IPS-11a (cell line): ENCODE data around the gene SLC24A2.
"Not testable (repeated sequence)": the region's sequence is repeated elsewhere in the genome, so short reads cannot be mapped to it uniquely, and the experiment has no call there.

Source experiments
- H3K4me3 ChIP-seq: one replicate; pipeline ENCODE4 v1.5.1; 2013; ENCODE audit warnings: low read depth, low read length, control low read depth

Gene SLC24A2

DNA sequence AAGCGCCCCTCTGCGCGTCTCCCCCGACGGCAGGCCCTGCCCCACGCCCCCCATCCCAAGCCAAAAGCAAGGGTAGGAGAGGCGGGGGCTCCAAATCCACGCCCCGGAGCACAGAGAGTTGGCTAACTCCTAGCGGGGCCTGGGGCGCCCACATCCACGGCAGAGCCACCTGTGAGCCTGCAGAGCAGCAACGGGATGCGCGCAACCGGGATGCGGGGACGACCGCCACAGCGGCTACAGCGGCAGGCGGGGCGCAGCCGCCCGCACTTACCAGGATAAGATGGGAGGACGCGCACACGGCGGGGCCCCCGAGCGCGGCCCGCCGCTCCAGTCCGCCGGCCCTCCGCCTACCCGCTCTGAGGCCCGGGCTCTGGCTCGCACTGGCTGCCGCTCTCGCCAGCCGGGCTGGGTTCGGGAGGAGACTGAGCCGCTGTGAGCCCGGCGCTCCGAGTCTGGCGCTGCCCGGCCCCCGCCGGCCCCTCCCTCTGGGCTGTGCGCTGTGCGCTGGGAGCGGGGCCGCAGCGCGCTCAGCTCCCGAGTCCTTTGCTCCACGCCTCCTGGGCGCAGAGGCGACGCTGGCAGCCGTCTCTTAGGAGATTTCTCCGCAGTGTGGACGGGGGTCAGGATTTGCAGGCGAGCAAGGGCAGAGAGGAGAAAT lies at the start of gene SLC24A2:
TSS of gene SLC24A2 (minus strand) at position 424 of the 658 bp plus-strand sequence.
- H3K4me3 ChIP-seq: peak within 1 kb of the TSS; percentile 56

DNA sequence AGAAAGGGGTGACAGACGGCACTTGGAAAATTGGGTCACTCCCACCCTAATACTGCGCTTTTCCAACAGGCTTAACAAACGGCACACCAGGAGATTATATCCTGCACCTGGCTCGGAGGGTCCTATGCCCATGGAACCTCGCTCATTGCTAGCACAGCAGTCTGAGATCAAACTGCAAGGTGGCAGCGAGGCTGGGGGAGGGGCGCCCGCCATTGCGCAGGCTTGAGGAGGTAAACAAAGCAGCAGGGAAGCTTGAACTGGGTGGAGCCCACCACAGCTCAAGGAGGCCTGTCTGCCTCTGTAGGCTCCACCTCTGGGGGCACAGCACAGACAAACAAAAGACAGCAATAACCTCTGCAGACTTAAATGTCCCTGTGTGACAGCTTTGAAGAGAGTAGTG lies 44.5 kb upstream of the SLC24A2 start:
- H3K4me3 ChIP-seq: not testable (repeated sequence)

DNA sequence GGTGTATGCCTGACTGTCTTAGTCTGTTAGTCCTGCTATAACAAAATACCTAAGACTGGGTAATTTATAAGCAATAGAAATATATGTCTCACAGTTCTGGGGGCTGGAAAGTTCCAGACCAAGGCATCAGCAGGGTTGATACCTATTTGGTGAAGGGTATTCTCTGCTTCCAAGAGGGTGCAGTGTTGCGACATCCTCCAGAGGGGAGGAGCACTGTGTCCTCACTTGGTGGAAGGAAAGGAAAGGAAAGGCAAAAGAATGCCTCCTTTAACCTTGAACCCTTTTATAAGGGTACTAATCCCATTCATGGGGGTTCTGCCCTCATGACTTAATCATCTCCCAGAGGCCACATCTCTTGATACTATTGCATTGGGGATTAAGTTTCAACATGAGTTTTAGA lies 42.0 kb upstream of the SLC24A2 start:
- no peak overlapping the region for H3K4me3 ChIP-seq

DNA sequence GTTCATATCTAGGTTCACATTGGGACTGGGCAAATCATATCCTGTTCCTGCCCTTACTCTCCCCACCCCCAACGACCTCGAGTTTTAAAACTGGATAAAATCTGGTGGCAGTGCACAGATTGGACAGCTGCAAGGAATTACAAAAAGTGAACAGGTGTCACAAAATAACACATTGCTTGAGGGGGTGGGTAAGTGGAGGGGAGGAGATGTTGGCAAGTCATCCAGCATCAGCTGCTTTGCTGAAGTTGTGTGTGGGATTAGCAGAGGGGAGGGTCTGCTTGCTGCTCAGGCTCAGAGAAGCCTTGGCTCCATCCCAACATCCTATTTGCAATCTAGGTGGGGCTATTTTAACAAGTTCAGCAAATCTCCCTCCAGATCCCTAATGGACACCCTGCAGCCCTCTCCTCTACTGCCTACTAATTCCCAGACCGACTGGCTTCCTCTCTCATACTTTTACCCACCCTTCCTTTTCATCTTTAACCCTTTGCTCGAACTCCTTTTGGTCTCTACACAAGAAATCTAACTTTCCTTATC lies 39.8 kb upstream of the SLC24A2 start:
- H3K4me3 ChIP-seq: no peak overlapping the region

DNA sequence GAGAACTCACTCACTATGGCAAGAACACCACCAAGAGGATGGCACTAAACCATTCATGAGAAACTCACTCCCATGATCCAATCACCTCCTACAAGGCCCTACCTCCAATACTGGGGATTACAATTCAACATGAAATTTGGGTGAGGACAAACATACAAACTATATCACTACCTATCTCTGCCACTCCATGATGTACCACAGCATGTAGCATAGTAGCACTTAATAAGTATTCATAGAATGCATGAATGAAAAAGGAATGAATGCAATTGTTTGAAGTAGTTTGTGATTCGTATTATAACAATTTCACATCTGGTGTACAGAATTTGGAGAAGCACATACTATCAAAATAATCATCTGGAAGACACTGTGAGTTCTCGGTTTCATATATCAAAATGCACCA lies 27.9 kb upstream of the SLC24A2 start:
- H3K4me3 ChIP-seq: no peak overlapping the region

DNA sequence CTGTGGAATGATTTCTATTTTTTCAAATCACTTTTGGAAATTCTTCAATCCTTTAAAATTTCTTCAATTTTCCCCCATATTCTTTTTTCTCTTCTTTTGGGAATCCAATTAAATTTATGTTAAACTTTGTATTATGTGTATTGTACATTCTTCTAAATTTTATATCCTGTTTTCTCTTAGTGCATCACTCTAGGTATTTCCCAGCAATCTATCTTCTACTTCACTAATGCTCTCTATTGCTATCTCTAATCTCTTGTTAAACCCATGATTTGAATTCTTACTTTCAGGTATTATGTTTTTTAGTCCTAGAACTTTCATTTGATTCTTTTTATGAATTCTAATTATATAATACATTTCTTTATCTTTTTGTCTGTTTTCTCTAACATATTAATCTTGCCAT lies 23.4 kb upstream of the SLC24A2 start:
- H3K4me3 ChIP-seq: no peak overlapping the region

DNA sequence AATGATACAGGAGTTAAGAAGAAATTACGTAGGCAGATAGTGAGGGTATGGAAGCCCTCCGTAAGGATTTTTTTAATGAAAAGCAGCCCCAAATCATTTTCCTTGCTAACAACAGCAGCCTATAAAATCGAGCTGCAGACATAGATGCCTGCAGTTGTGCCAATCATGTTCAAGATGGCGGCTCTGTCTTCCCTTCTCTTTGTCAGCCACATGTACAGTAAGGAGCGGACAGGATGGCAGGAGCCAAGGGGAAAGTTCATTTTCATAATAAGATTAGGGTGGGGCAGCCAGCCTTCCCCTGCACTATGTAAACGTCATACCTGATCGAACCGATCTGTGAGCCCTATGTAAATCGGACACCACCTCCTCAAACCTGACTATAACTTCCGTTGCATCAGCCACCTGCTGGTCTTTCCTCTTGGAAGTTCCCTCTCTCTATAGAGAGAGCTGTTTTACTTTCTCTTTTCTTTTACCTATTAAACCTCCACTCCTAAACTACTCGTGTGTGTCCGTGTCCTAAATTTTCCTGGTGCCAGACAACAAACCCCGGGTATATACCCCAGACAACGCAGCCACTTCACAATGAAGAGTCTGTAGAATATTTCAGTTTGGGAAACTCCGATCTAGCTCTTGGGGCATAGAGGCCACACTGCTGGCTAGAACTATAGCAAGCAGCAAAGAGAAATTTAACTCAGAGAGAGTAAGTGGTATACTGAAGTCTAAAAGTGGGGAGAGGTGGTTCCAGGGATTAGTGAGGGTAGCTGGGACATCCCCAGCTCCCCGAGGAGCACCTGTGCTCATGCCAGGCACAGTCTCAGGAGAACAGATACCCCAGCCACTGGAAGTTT lies 20.8 kb upstream of the SLC24A2 start:
- H3K4me3 ChIP-seq: no peak overlapping the region

DNA sequence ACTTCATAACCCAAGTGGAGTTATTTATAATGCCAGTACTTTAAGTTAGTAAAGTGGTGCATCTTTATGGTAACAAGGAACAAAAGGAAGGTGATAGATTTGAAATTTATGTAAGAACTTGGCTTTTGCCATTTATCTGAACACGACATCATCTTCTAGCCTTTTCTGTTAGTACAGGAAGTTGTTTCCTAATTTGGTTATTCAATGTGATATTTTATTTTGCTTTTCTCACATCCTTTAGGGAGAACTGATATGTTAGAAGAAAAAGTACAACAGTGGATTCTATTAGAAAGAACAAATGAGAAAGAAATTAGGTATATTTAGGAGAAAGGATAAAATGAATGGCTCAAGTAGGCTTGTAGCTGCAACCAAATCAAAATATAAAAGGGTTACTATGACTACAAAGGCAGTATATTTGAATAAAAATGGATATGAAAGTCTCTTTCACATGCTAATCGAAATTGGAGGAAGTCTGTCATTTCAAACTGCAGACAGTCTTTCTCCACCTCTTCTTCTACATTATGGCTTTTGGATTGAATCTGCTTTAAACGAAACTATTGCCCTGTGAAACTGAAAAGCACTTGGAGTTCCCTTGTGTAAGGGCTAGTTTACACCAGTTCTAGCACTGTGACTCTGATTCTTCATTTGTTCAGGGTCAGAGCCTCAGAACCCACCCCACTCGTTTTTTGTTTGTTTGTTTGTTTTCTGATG lies 18.5 kb upstream of the SLC24A2 start:
- H3K4me3 ChIP-seq: no peak overlapping the region

DNA sequence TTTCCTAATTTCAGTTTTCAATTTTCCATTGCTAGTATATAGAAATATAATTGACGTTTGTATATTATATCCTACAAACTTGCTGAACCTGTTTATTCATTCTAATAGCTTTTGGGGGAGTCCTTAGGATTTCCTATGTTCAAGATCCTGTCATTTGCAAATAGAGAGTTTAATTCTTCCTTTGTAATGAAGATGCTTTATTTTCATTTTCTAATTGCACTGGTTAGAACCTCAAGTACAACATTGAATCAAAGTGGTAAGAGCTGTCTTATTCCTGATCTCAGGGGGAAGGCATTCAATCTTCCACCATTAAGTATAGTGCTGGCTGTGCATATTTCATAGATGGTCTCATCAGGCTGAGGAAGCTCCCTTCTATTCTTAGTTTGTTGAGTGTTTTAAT lies 15.6 kb upstream of the SLC24A2 start:
- no peak overlapping the region for H3K4me3 ChIP-seq

DNA sequence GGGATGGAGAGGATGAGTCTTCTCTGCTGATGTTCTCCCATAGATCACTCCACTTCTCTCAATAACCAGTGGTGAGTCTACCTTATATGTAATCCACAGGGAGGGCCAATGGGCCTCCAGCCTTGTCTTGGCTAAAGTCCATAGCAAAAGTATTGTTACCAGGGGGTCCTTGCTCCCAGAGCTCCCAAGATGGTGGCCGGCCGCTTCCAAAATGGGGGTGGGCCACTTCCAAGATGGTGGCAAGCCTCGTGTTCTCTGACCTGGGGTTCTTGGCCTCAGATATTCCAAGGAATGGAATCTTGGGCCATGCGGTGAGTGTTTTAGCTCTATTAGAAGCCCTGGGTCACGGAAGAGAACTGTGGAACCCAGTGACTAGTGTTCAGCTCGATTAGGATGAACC lies 12.0 kb upstream of the SLC24A2 start:
- H3K4me3 ChIP-seq: no peak overlapping the region

DNA sequence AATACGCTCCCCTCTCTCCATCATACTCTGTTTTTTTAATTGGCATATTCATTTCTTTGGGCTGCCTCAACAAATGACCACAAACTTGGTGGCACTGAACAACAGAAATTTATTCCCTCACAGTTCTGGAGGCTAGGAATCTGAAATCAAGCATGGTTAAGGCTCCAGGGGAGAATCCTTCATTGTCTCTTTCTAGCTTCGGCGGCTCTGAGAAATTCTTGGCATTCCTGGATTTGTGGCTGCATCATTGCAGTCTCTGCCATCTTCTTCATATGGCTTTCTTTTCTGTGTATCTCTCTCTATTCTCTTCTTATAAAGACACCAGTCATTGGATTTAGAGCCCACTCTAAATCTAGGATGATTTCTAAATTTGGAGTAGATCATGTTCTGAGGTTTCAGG lies 10.9 kb upstream of the SLC24A2 start:
- H3K4me3 ChIP-seq: no peak overlapping the region

DNA sequence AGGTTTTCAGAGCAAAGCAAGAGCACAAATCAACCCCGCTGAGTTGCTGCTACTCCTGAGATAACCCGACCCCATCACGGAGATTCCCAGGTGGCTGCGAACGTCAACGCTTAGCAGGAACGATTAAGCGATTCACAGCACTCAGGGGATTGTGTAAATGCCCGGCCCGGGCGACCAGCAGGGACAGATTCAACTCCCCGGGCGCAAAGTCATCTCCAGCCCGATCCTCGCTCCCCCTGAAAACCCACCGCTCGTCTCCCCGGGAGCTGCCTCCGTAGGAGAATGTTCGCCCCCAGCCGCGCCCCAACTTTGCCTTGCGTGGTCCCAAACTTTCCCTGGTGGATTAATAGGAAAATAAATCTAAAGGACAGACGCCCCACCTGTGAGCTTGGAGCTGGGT lies 685 bp downstream of the SLC24A2 start:
- H3K4me3 ChIP-seq: peak overlapping the region; percentile 56

DNA sequence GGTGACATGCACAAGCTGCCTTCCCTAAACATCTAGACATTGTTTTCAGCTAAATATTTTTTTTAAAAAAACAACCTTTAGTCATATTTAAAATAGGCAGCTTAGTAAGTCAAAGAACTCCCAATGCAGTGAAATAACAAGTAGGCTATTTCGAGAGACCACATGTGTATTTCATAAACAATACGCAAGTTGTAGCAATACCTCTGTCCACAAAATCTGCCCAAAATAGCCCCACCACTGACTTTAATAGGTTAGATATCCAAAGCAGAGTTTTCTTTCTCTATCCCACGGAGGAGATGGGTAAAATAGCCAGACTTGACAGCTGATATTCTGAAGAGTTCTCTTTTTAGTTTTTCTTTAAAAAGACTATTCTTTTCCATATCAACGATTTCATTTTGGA lies 1.2 kb downstream of the SLC24A2 start:
- H3K4me3 ChIP-seq: peak overlapping the region; percentile 56

DNA sequence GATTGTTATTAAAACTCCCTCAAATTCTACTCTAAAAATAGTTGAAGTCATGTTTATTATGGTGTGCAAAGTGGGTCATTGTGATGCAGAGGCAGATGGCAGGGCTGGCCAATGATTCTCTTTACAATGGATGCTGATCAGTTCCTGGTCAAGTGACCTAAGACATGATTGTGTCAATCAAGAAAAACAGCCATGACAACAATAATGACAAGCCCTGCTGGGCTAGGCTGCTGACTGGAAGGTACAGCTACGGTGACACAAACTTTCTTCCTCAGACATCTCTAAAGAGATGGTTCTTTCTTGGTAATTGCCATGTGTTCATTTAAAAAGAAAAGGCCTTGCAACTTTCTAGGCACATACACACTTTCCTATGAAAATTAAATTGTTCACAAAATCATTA lies 3.6 kb downstream of the SLC24A2 start:
- no peak overlapping the region for H3K4me3 ChIP-seq

DNA sequence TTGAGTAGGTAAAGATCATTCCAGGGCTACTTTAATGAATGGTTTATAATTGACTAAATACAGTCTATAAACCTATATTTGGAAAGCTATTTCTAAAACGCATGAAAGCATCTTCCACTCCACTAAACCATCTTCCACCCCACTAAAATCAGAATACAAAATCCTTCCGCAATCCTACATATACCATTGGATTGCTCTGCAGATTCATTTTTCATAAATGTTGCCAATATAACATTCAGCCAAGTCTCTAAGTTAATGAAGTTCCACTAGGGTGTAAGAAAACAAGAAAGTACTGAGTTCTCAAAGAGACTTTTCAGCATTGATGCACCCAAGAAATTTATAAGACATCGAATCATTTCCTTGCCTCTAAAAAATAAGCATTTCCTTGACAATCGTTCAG lies 4.7 kb downstream of the SLC24A2 start:
- H3K4me3 ChIP-seq: no peak overlapping the region

DNA sequence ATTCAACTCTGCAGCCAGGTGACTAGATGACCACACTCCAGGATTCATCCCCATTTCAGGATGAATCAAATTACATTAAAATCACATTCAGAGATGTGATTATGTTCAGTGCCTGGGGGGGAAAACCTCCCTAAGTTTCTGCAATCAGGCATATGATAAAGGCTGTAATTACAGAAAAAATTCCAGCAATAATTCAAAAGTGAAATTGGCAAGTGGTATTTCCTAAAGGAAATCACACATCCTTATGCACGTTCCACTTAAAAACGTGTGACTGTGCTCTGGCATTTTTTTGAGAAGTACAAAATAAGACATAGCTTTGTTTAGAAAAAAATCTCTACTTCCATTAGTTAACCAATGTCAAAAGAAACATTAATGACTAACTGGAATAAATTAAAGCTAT lies 5.3 kb downstream of the SLC24A2 start:
- no peak overlapping the region for H3K4me3 ChIP-seq

DNA sequence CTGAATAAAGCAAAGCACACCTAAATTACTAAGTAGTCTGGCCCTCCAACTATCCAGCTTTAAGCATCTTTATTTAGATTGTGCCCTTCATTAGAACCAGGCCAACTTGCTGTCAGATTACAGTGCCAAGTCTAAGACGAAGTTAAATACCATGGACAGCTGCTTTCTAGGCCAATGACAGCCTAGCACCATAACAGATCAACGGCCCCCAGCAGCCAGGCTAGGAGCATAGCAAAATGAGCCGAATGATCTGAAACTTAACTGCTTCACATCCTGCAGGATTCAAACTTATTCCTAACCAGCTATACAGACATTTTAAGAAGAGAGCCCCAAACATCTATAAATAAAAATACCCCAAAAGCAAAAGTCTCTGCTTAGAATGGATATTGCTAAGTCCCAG lies 6.8 kb downstream of the SLC24A2 start:
- H3K4me3 ChIP-seq: no peak overlapping the region

DNA sequence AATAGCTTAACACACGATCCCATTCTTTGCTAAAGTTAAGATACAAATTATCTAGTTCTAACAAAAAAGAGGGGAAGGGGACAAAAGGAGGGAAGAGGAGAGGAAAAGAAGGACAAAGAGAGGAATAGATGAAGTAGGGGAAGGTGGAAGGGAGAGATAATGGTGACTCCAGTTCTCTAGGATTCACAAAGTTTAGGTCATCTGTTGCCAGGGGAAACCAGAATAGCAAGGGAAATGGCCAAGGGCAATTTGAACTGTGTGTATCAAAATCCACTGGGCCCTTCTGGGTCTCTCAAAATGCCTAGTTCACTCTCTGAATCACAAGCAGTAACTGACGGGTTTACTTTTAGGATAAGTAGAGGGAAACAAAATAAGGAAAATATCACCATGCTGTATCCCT lies 7.6 kb downstream of the SLC24A2 start:
- H3K4me3 ChIP-seq: no peak overlapping the region

DNA sequence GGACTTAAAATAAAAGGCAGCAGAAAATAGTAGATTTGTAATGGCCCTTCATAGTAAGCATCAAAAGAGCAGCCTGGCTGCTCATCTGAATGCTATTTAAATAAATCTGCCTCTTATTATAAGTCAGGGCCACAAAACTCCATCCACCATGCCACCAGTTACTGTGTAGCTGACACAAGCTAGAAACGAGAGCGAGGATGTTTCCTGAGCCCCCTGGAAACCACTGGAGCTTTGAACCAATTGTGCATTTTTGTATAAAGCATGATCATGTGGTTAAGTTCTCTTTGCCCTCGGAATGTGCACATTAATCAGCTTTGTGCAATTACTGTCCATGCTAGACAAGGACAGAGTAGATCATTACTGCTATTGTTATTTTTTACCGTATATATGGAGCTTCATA lies 17.4 kb downstream of the SLC24A2 start:
- no peak overlapping the region for H3K4me3 ChIP-seq

DNA sequence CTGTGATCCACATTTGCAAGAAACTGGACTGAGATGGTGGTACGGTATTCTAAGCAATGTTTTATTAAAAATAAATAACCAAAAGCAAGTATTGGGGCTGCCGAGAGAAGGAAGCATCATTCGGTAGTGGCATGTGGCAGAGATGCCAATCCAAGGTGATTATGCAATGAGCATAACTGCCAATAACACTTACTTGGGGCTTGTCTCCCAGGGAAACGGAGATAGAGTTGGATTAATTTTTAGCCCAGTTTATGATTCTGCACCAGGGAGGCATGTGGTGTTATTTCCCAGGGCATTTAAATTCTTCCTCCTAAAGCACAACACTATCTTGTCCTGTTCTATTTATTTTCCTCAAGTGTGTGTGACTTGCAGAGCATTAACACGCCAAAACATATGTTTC lies 17.9 kb downstream of the SLC24A2 start:
- no peak overlapping the region for H3K4me3 ChIP-seq

DNA sequence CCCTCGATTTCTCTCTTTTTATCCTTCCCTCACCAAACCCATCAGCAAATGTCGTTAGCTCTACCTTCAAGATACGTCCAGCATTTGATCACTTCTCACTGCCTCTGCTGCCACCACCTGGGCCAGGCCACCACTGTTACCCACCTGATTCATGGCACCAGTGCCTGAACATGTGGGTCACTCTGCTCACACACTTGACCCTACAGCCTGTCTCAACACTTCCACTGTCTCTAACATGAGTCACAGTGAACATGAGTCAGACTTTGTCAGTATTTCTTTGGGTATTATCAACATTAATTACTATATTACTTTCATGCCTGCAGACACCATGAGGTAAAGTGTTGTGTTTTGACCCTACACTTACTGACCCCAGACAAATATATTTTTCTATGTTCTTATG lies 19.6 kb downstream of the SLC24A2 start:
- H3K4me3 ChIP-seq: no peak overlapping the region

DNA sequence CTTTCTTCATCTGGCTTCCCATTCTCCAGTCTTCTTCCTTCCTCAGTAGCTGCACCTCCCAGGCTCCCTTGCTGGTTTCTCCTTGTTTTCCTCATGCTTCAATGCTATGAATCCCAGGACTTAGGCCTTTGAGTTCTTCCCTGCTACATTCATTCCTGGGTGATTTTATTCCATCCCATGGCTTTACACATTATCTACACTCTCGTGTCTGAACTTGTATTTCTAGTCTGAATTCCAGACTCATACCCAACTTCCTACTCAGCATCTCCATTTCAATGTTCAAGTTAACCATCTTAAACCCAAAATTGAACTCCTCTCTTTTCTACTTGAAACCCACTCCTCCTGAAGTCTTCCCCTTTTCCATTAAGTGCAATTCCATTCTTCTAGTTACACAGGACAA lies 20.0 kb downstream of the SLC24A2 start:
- no peak overlapping the region for H3K4me3 ChIP-seq
